ENCODE data around the gene LHFPL6.

- TF ChIP-seq PHF8 (IDR thresholded peaks at IDR 0.05; ENCODE audit: borderline replicate concordance, low read length) (no peak), MEF2D (tag; conservative IDR thresholded peaks at IDR 0.05; ENCODE audit: low read depth) (no peak), ZFP30 (CRISPR knock-in tag; IDR thresholded peaks at IDR 0.05; ENCODE audit: borderline replicate concordance) (no peak), FOXA1 (IDR thresholded peaks at IDR 0.05; ENCODE audit: borderline replicate concordance) (no peak), CEBPB (tag; IDR thresholded peaks at IDR 0.05) (no peak), CTCF (IDR thresholded peaks at IDR 0.05 in 2 of 3, conservative IDR thresholded peaks at IDR 0.05 in 1 of 3; ENCODE audit: insufficient read depth in 2 of 3, low read depth in 1 of 3, low read length in 3 of 3) (no peak), ZNF282 (CRISPR knock-in tag; IDR thresholded peaks at IDR 0.05) (no peak), CCAR2 (IDR thresholded peaks at IDR 0.05; ENCODE audit: low read depth, low read length) (no peak), SREBF2 (CRISPR knock-in tag; IDR thresholded peaks at IDR 0.05) (no peak), GABPB1 (CRISPR knock-in tag; IDR thresholded peaks at IDR 0.05) (no peak), THRB (CRISPR knock-in tag; conservative IDR thresholded peaks at IDR 0.05) (no peak)
These were observed 287.2 kb downstream of the LHFPL6 start for GRCh38 chr13:39315796-39316195.
